H1 (cell line): ENCODE data around the gene CLASP2. TPM values are rescaled to one million over a fixed set of nuclear protein-coding genes. Genes with fewer than 3 reads are reported as not detected.

Experiments used
- BCL11A ChIP-seq, 2 experiments: IDR thresholded peaks; one replicate each; pipeline ENCODE4 v1.6.1; 2011; ENCODE audit warnings: low read depth in 2 of 2, low read length in 2 of 2, mild to moderate bottlenecking in 2 of 2
- CREB1 ChIP-seq: IDR thresholded peaks from 2 replicates; pipeline ENCODE4 v1.6.1; 2012; ENCODE audit warnings: inconsistent platforms
- CTBP2 ChIP-seq: IDR thresholded peaks from 2 replicates; pipeline ENCODE4 v1.7.0; 2011; ENCODE audit warnings: borderline replicate concordance, mild to moderate bottlenecking, moderate library complexity, mixed read lengths, low read length; ENCODE audit not compliant: insufficient read depth, insufficient read length
- EGR1 ChIP-seq: IDR thresholded peaks from 2 replicates; pipeline ENCODE4 v1.6.1; 2011; ENCODE audit warnings: low read depth, low read length, borderline replicate concordance
- HDAC6 ChIP-seq: IDR thresholded peaks from one replicate; pipeline ENCODE4 v1.7.1; 2012; ENCODE audit warnings: low read depth, mild to moderate bottlenecking, inconsistent platforms, low read length, moderate library complexity
- JUN ChIP-seq: IDR thresholded peaks from 2 replicates; pipeline ENCODE4 v1.6.1; 2011; ENCODE audit warnings: low read depth, mild to moderate bottlenecking, improper control_type of control experiment, low read length
- KDM4A ChIP-seq: IDR thresholded peaks from one replicate; pipeline ENCODE4 v1.7.1; 2012; ENCODE audit warnings: low read depth, mild to moderate bottlenecking, moderate library complexity, low read length, inconsistent platforms; ENCODE audit not compliant: severe bottlenecking
- KDM5A ChIP-seq: fragments of 200-600 bp; IDR thresholded peaks from 2 replicates; pipeline ENCODE4 v1.7.1; 2012; ENCODE audit warnings: mild to moderate bottlenecking, low read length, inconsistent platforms, mixed read lengths
- RXRA ChIP-seq: IDR thresholded peaks from 2 replicates; pipeline ENCODE4 v1.6.1; 2011; ENCODE audit warnings: low read depth, mild to moderate bottlenecking, low read length, moderate library complexity; ENCODE audit not compliant: insufficient read depth
- TAF1 ChIP-seq: IDR thresholded peaks from 2 replicates; pipeline ENCODE4 v1.6.1; 2011; ENCODE audit warnings: mild to moderate bottlenecking, low read depth, low read length
- TAF7 ChIP-seq: optimal IDR thresholded peaks from 2 replicates; pipeline ENCODE3; 2011; ENCODE audit warnings: low read depth, mild to moderate bottlenecking, inconsistent platforms, low read length, moderate library complexity, borderline replicate concordance
- polyA plus RNA-seq, 7 experiments: library from polyadenylated mRNA; depleted of rRNA in 3 of 7; stranded (reverse) in 5 of 7; unstranded in 2 of 7; fragments of >200 nt in 5 of 7; fragments of 200-250 nt in 2 of 7; gene quantifications; 1 replicate in 5 of 7; 2 replicates in 1 of 7; 4 replicates in 1 of 7; pipeline versions ENCODE4 v1.2.1 to v1.2.3, GENCODE V29; 2011 to 2013; ENCODE audit warnings: missing spikeins in 2 of 7, mixed read lengths in 2 of 7
- total RNA-seq: library from RNA; stranded (reverse); fragmentation: NEBNext Ultra II Directional; extraction: Animal tissue kit (Norgen Biotek cat#: 25700); gene quantifications from 2 replicates; pipeline ENCODE4 v1.2.1, GENCODE V29; 2021
- TF ChIP-seq, protein P1 (sequence below): fragments of 300-600 bp; sonication (generic); IDR thresholded peaks from 2 replicates; pipeline ENCODE4 v1.7.1; 2012; ENCODE audit warnings: low read length, moderate library complexity, mild to moderate bottlenecking, inconsistent platforms; ENCODE audit not compliant: insufficient replicate concordance

Gene CLASP2
- total and polyA plus RNA-seq, 2 of the 8 experiments (the other 6 are each of a cell fraction or from before 2014, with no cell fraction given): 21.7 to 58.0 TPM

DNA sequence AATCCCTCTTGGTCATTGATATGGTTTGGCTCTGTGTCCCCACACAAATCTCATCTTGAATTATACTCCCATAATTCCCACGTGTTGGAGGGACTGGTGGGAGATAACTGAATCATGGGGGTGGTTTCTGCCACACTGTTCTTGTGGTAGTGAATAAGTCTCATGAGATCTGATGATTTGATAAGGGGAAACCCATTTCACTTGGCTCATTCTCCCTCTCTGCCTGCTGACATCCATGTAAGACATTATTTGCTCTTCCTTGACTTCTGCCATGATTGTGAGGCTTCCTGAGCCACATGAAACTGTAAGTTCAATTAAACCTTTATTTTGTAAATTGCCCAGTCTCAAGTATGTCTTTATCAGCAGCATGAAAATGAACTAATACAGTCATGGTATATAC is 171.0 kb downstream of the CLASP2 start (continued):
- TF ChIP-seq, protein P1, sequence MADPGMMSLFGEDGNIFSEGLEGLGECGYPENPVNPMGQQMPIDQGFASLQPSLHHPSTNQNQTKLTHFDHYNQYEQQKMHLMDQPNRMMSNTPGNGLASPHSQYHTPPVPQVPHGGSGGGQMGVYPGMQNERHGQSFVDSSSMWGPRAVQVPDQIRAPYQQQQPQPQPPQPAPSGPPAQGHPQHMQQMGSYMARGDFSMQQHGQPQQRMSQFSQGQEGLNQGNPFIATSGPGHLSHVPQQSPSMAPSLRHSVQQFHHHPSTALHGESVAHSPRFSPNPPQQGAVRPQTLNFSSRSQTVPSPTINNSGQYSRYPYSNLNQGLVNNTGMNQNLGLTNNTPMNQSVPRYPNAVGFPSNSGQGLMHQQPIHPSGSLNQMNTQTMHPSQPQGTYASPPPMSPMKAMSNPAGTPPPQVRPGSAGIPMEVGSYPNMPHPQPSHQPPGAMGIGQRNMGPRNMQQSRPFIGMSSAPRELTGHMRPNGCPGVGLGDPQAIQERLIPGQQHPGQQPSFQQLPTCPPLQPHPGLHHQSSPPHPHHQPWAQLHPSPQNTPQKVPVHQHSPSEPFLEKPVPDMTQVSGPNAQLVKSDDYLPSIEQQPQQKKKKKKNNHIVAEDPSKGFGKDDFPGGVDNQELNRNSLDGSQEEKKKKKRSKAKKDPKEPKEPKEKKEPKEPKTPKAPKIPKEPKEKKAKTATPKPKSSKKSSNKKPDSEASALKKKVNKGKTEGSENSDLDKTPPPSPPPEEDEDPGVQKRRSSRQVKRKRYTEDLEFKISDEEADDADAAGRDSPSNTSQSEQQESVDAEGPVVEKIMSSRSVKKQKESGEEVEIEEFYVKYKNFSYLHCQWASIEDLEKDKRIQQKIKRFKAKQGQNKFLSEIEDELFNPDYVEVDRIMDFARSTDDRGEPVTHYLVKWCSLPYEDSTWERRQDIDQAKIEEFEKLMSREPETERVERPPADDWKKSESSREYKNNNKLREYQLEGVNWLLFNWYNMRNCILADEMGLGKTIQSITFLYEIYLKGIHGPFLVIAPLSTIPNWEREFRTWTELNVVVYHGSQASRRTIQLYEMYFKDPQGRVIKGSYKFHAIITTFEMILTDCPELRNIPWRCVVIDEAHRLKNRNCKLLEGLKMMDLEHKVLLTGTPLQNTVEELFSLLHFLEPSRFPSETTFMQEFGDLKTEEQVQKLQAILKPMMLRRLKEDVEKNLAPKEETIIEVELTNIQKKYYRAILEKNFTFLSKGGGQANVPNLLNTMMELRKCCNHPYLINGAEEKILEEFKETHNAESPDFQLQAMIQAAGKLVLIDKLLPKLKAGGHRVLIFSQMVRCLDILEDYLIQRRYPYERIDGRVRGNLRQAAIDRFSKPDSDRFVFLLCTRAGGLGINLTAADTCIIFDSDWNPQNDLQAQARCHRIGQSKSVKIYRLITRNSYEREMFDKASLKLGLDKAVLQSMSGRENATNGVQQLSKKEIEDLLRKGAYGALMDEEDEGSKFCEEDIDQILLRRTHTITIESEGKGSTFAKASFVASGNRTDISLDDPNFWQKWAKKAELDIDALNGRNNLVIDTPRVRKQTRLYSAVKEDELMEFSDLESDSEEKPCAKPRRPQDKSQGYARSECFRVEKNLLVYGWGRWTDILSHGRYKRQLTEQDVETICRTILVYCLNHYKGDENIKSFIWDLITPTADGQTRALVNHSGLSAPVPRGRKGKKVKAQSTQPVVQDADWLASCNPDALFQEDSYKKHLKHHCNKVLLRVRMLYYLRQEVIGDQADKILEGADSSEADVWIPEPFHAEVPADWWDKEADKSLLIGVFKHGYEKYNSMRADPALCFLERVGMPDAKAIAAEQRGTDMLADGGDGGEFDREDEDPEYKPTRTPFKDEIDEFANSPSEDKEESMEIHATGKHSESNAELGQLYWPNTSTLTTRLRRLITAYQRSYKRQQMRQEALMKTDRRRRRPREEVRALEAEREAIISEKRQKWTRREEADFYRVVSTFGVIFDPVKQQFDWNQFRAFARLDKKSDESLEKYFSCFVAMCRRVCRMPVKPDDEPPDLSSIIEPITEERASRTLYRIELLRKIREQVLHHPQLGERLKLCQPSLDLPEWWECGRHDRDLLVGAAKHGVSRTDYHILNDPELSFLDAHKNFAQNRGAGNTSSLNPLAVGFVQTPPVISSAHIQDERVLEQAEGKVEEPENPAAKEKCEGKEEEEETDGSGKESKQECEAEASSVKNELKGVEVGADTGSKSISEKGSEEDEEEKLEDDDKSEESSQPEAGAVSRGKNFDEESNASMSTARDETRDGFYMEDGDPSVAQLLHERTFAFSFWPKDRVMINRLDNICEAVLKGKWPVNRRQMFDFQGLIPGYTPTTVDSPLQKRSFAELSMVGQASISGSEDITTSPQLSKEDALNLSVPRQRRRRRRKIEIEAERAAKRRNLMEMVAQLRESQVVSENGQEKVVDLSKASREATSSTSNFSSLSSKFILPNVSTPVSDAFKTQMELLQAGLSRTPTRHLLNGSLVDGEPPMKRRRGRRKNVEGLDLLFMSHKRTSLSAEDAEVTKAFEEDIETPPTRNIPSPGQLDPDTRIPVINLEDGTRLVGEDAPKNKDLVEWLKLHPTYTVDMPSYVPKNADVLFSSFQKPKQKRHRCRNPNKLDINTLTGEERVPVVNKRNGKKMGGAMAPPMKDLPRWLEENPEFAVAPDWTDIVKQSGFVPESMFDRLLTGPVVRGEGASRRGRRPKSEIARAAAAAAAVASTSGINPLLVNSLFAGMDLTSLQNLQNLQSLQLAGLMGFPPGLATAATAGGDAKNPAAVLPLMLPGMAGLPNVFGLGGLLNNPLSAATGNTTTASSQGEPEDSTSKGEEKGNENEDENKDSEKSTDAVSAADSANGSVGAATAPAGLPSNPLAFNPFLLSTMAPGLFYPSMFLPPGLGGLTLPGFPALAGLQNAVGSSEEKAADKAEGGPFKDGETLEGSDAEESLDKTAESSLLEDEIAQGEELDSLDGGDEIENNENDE: no peak
- no peak for TF ChIP-seq RXRA
- TF ChIP-seq CTBP2: no peak
- no peak for TF ChIP-seq EGR1
- no peak for TF ChIP-seq KDM5A
- TF ChIP-seq CREB1: no peak
- TF ChIP-seq KDM4A: no peak
- TF ChIP-seq BCL11A (IDR thresholded peaks at IDR 0.05; ENCODE audit: low read depth in 2 of 2, low read length in 2 of 2): no peak
- no peak for TF ChIP-seq JUN
- TF ChIP-seq TAF1: no peak
- TF ChIP-seq HDAC6: no peak
- TF ChIP-seq TAF7: no peak
